Measurements from ENCODE around the gene CAV1.
"Not testable (repeated sequence)": the region's sequence is repeated elsewhere in the genome, so short reads cannot be mapped to it uniquely, and the experiment has no call there.

CAV1 gene

GRCh38 chr7:116583653-116584052 is 58.8 kb downstream of the CAV1 start:
- DNase-seq: no peak

GRCh38 chr7:116584721-116585120 is 59.9 kb downstream of the CAV1 start:
- no peak for DNase-seq

GRCh38 chr7:116585392-116585791 is 60.6 kb downstream of the CAV1 start:
- no peak for DNase-seq

DNA sequence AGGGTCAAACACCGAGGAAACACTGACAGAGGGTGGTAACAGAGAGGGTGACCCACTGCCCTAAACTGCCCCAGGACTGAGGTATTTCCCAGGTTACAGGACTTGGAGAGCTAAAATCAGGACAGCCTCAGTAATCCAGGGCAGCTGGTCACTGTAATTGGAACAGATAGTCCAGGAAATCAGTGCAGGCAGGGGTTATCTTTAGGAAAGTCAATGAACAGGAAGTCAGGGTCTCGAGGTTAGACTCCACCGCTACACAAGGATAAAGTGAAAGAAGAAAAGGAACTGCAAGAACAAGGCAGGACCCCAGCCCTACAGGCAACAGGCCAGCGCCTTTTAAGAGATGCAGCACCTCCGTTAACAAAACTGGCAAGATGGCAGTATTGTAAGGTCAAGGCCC is 61.1 kb downstream of the CAV1 start:
- DNase-seq: no peak

GRCh38 chr7:116587200-116587599 is 62.4 kb downstream of the CAV1 start:
- not testable (repeated sequence) for DNase-seq

- DNase-seq: no peak
These were observed 63.4 kb downstream of the CAV1 start for GRCh38 chr7:116588225-116588624.

- DNase-seq: peak; percentile 81
These were observed 64.1 kb downstream of the CAV1 start for GRCh38 chr7:116588641-116589594.

- peak; percentile 48 for DNase-seq
These were observed 66.6 kb downstream of the CAV1 start for GRCh38 chr7:116591202-116592040.

GRCh38 chr7:116592041-116592355 is 67.2 kb downstream of the CAV1 start:
- DNase-seq: no peak

DNA sequence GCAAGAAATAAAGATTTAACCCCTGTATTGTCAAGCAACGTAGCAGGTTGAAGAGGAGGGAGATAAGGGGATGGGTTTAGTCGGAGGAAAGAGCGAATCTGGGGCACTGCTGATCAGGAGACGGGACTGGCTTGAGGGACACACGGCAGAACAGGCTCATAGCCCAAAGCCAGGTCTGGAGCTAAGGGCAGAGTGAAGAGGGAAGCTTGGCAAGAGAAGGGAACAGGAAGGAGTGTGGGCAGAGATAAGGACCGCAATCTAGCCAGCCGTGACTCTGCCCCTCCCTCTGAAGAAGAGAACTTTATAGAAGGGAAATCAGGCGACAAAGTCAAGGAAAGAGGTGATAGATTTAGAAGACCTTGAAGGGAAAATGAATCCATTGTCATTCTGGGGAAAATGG is 67.6 kb downstream of the CAV1 start:
- DNase-seq: peak; percentile 84

DNA sequence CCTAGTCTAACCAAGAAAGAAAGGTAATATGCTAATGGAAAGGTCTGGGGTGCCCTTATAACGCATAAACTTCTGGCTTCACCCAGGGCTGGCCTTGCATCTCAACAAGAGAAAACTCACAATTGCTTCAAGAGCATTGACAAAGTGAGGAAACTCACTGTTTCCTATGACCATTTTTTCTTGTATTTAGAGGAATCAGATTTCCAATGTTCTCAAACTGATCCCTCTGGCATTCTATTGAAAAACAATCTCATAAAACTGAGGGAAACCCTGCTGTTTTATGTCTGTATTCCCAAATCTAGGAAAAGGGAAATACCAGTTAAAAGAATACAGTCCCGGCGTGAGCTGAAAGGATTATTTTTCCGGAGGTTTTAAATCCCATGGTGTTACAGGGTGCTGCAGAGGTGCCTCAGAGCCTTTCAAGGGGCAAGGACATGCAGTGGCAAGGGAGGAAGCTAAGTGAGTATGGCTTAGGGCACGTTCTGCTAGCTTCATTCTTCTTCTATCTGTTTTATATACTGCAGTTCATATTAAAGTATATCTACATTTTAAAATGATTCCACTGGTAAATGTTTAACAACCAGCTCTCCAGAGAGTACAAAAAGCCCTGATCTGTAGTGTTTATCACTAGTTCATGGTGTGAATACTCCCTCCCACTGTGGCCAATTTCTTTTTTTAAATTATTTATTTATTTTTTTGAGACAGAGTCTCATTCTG is 68.7 kb downstream of the CAV1 start:
- DNase-seq: no peak

- DNase-seq: no peak
These were observed 70.2 kb downstream of the CAV1 start for GRCh38 chr7:116595063-116595462.

DNA sequence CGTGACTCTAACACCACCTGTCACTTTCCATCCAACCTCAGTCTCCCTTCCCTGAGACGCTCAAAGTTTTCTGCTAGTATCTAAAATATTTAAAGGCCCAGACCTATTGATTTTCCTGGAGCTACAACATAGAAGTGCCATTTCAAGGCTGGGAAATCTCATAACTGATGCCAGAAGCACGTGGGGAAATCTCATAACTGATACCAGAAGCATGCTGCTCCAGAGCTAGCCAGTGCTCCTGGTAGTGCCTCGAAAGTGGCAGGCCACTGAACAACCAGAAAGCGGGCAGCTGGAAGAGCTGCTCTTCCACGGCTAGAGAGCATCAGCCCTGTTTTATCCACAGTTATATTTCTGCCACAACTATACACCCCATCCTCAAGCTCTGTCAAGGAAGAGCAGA is 72.5 kb downstream of the CAV1 start:
- DNase-seq: no peak

- no peak for DNase-seq
These were observed 73.4 kb downstream of the CAV1 start for GRCh38 chr7:116598278-116598677.

DNA sequence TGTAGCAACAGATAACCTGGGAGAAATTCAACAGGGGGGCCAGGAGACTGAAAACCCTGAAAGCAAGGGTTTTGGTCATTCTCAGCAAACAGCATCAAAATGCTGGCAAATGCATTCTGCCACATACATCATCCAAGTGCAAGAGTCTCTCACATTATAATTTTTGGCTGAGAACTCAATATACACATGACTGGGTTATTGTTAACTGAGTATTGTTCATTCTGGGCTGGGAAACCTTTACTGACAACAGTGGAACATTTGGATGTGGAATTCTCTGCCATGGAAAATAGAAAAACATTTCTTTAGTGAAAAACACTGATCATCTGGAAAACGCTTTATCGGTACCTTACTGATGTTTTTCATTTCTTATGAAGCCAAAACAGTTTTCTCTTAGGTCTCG is 74.0 kb downstream of the CAV1 start:
- DNase-seq: no peak

DNA sequence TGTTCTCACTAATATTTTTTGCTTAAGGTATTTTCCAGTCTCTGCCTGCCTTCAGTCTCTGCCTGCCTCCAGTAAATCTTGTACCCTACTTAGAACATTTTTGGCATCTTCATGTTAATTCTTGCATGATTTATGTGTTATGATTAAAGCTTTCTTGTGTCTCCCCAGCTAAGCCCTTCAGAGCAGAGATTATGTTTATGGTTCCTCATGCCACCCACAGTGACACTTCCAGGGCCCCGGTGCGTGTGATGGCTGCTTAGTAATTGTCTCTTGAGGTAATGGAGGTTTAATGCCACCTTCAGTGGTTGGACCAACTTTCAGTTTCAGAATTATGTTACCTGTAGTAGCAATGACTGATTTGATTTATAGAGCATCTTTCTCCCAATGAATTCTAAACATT is 76.6 kb downstream of the CAV1 start:
- DNase-seq: no peak

- no peak for DNase-seq
These were observed 82.5 kb downstream of the CAV1 start for GRCh38 chr7:116607299-116607698.

- DNase-seq: peak; percentile 63
These were observed 85.4 kb downstream of the CAV1 start for GRCh38 chr7:116610210-116610609.

GRCh38 chr7:116610721-116611120 is 85.9 kb downstream of the CAV1 start:
- no peak for DNase-seq

Data from hematopoietic multipotent progenitor cell treated with erythropoietin and hydrocortisone succinate and interleukin-3 and kit ligand, for 6 days (in vitro differentiated cells).